OCI-LY3 (cell line): ENCODE results near the gene AKAP7.

Experiments used
- EZH2phosphoT487 ChIP-seq: fragments of 200-600 bp; shearing (Covaris generic); IDR thresholded peaks from 2 replicates; pipeline ENCODE4 v1.6.1; 2018; ENCODE audit warnings: antibody characterized with exemption, mixed run types, low read depth
- TF ChIP-seq, protein P1 (sequence below): fragments of 200-600, 300-600 bp; sonication (generic); IDR thresholded peaks from 2 replicates; pipeline ENCODE4 v1.5.1; 2014; ENCODE audit warnings: antibody characterized with exemption, low read length, low read depth

DNA sequence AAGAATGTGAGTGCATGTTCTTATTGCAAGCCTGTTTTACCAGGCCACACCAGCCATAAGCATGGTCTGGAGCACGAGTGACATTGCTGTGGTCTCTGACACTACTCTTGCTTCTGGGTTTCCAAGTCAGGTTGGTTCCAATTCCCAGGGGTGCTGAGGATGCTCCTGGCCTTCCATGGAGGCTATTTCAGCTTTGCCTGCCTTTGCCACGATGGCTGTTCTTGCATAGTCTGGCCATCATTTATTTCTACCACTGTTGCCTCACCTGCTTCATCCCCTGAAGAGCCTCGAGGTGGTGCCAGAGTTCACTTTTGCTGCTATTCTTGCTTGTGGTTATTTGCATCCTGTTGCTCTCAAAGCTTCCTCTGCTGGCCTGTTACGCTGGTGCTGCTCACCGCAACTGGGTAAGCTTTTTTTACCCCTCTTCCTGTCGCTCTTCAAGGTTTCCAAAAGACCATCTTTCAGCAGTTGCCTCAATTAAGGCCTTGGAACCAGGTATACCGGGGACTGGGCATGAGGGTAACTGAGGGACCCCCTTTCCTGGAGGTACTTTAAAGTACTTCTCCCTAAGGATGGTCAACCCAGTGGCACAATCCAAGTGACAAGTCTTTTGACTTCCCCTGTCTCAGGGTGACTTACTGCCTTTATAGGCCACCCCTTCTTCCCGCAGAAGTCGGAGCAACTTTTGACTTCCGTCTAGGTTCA is 64.5 kb downstream of the AKAP7 start:
- TF ChIP-seq, protein P1, sequence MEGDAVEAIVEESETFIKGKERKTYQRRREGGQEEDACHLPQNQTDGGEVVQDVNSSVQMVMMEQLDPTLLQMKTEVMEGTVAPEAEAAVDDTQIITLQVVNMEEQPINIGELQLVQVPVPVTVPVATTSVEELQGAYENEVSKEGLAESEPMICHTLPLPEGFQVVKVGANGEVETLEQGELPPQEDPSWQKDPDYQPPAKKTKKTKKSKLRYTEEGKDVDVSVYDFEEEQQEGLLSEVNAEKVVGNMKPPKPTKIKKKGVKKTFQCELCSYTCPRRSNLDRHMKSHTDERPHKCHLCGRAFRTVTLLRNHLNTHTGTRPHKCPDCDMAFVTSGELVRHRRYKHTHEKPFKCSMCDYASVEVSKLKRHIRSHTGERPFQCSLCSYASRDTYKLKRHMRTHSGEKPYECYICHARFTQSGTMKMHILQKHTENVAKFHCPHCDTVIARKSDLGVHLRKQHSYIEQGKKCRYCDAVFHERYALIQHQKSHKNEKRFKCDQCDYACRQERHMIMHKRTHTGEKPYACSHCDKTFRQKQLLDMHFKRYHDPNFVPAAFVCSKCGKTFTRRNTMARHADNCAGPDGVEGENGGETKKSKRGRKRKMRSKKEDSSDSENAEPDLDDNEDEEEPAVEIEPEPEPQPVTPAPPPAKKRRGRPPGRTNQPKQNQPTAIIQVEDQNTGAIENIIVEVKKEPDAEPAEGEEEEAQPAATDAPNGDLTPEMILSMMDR: peak; percentile 68
- TF ChIP-seq EZH2phosphoT487: no peak
